Lower leg skin (tissue), 4 donors: ENCODE data around the gene XIRP1. TPM values are rescaled to one million over a fixed set of nuclear protein-coding genes. Genes with fewer than 3 reads are reported as not detected.

Source experiments
- DNase-seq, 2 donors: peaks; one replicate each; pipeline ENCODE4 v3.0.0-alpha.2; 2019; ENCODE audit warnings: low spot score in 2 of 2
- H3K4me3 ChIP-seq: fragments of 200-600 bp; sonication (generic); 2 replicates; pipeline ENCODE4 v1.5.1; 2017; ENCODE audit warnings: mild to moderate bottlenecking, low read depth; ENCODE audit not compliant: poor library complexity, severe bottlenecking
- POLR2A ChIP-seq, 2 donors: fragments of 450-650 bp; IDR thresholded peaks; one replicate each; pipeline ENCODE4 v1.6.1; 2016 to 2017; ENCODE audit warnings: antibody characterized with exemption in 2 of 2, mild to moderate bottlenecking in 1 of 2, moderate library complexity in 1 of 2
- WGBS, 2 donors: methylation state at CpG; one replicate each; pipeline ENCODE4 v1.1.5; 2018; 5-methylcytosine and 5-hydroxymethylcytosine counted together
- intact Hi-C: fragments of 100-400 bp; cut with DNase I; formaldehyde crosslinking; loops from one replicate; pipeline ENCODE4 v1.15.0; 2023; ENCODE audit warnings: low total_unique reads
- total RNA-seq, 4 donors: library from RNA; depleted of rRNA; stranded (reverse); fragments of >200 nt; gene quantifications; one replicate each; pipeline ENCODE4 v1.1.0, GENCODE V29; 2016
- TF ChIP-seq, protein P1 (sequence below), 3 donors: fragments of 450-650 bp; IDR thresholded peaks; one replicate each; pipeline ENCODE4 v1.5.1; 2016; ENCODE audit warnings: antibody characterized with exemption in 3 of 3, mild to moderate bottlenecking in 3 of 3, moderate library complexity in 2 of 3

XIRP1 gene
- total RNA-seq, 4 donors from 2014 or later: not detected

DNA sequence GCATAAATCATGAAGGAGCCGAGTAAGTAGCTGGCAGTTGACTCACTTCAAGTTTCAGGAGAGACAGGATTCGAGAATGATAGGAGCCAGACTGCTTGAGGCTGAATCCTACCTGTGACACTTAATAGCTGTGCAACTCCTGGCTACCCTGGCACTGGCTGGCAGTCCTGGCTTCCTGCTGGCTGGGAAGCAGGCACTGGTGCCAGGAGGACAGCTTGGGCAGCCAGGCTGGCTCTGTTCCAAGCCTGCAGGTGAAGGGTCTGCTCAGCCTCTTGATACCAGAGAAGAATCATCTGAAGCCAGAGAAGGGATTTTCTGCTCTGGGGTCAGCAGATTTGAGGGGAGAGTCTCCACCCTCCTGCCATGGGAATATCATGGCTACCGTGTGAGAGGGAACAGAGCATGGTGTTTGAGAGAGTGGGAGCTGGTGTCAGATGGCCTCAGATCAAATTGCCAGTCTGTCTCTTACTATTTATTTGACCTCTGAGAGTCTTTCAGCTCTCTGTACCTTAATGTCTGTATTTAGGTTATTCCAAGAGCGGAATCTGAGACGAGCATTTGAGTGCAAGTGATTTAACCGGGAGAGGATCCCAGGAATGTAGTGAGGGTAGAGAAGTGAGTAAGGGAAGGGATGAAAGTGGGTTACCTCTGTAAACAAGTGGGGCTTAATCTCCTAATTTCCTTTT, 4.4 kb upstream of the XIRP1 start:
- H3K4me3 ChIP-seq: no peak overlapping the region
- peak in 1 of 2 donors; percentile 80 for DNase-seq
- TF ChIP-seq, protein P1, sequence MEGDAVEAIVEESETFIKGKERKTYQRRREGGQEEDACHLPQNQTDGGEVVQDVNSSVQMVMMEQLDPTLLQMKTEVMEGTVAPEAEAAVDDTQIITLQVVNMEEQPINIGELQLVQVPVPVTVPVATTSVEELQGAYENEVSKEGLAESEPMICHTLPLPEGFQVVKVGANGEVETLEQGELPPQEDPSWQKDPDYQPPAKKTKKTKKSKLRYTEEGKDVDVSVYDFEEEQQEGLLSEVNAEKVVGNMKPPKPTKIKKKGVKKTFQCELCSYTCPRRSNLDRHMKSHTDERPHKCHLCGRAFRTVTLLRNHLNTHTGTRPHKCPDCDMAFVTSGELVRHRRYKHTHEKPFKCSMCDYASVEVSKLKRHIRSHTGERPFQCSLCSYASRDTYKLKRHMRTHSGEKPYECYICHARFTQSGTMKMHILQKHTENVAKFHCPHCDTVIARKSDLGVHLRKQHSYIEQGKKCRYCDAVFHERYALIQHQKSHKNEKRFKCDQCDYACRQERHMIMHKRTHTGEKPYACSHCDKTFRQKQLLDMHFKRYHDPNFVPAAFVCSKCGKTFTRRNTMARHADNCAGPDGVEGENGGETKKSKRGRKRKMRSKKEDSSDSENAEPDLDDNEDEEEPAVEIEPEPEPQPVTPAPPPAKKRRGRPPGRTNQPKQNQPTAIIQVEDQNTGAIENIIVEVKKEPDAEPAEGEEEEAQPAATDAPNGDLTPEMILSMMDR (IDR thresholded peaks at IDR 0.05): no peak
- no peak for TF ChIP-seq POLR2A (IDR thresholded peaks at IDR 0.05)
- WGBS, 2 donors: 30 to 34% methylated on average over 6 of the region's 6 CpGs
- intact Hi-C loops: no loop called here

DNA sequence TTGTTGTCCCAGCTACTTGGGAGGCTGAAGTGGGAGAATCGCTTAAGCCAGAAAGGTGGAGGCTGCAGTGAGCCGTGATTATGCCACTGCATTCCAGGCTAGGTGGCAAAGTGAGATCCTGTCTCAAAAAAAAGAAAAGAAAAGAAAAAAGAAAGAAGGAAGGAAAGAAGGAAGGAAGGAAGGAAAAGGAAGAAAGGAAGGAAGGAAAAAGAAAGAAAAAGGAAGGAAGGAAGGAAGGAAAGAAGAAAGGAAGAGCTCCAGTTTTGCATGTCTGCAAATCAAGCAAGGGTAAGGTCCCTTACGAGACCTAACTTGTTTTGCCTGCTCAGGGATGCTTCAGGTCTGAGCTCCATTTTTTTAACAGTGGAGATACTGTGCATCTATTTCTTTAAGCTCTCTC, 3.6 kb upstream of the XIRP1 start:
- no peak overlapping the region for H3K4me3 ChIP-seq
- TF ChIP-seq, protein P1 (IDR thresholded peaks at IDR 0.05): no peak
- no peak for TF ChIP-seq POLR2A (IDR thresholded peaks at IDR 0.05)
- no peak for DNase-seq
- intact Hi-C loops: no loop called here
- WGBS, 2 donors: 72 to 78% methylated on average over 3 of the region's 3 CpGs

DNA sequence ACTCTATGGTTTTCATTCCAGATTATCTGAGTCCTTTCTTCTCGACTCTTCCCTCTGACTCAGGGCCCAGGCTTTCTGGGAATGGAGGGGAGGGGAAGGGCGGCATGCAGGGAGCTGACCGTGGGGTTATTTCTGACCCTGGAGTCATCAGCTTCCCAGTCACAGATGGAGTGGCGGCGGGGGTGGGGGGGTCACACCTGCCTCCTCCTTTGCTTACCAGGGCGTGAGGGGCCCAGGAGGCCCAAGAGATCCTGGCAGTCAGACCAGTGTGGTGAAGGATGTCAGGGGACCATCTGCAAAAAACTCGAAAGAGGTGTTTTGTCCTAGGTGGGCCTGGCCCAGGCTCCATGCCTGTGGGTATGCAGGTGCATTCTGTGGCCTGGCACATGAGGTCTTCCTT, 996 bp upstream of the XIRP1 start:
- TF ChIP-seq, protein P1 (IDR thresholded peaks at IDR 0.05): no peak
- intact Hi-C loops: loop anchor here (5.0 kb wide), 1 partner anchor 99 kb away; no protein-coding TSS in a partner anchor
- 88 to 96% methylated on average over 6 to 7 of the region's 7 CpGs for WGBS, 2 donors
- H3K4me3 ChIP-seq: no peak overlapping the region
- no peak for DNase-seq

DNA sequence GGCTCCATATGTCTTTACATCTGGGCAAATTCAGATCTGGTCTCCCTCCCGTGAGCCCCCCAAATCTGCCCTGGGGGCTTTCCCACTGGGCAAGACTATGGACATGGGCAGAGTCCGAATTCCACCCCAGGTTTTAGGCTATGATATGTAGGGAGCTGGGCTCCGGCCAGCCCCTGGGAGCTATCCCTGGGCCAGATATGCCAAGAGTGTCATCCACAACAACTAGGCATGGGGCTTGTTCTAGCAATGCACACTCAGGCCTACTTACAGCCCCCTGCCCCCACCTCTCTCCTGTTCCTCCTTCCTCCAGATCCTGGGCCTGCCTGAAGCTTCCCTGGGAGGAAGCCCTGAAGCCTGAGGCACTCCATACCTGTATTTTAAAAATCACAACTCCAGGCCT, 622 bp downstream of the XIRP1 start:
- WGBS, 2 donors: 86 to 91% methylated on average over 3 of the region's 3 CpGs
- peak in 1 of 2 donors; percentile 57 for DNase-seq
- no peak overlapping the region for H3K4me3 ChIP-seq
- TF ChIP-seq, protein P1 (IDR thresholded peaks at IDR 0.05): no peak
- TF ChIP-seq POLR2A (IDR thresholded peaks at IDR 0.05): no peak
- intact Hi-C loops: loop anchor here (5.0 kb wide), 1 partner anchor 101 kb away; no protein-coding TSS in a partner anchor

DNA sequence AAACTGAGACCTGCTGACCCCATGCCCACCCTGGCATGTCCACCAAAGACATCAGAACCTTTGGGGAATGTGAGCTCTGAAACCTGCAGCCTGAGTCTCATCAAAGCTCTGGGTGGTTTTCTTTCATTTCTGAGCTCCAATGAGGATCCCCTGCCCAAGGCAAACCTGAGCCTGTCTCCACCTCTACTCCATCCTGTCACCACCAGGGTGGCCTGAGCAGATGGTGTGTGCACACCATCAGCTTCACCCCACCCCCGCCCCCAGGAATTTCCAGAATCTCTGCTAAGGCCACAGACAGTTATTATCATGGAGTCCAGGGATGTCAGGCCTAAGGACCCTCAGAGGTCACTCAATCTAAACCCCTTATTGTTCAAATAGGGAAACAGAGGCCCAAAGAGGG, 1.3 kb downstream of the XIRP1 start:
- H3K4me3 ChIP-seq: no peak overlapping the region
- no peak for DNase-seq
- intact Hi-C loops: loop anchor here (5.0 kb wide), 1 partner anchor 101 kb away; no protein-coding TSS in a partner anchor
- TF ChIP-seq, protein P1 (IDR thresholded peaks at IDR 0.05): no peak
- no peak for TF ChIP-seq POLR2A (IDR thresholded peaks at IDR 0.05)
- 100% methylated on average over 1 of the region's 1 CpG for WGBS, 2 donors
